HepG2 (cell line): ENCODE data around the gene SNX6. TPM values are rescaled to one million over a fixed set of nuclear protein-coding genes. Genes with fewer than 3 reads are reported as not detected.

Source experiments
- GATA4 ChIP-seq: sonication (generic); IDR thresholded peaks from 2 replicates; pipeline ENCODE4 v1.6.1; 2016; ENCODE audit warnings: antibody characterized with exemption, low read depth, borderline replicate concordance
- GPBP1L1 ChIP-seq: sonication (generic); formaldehyde crosslinking; IDR thresholded peaks from 2 replicates; pipeline ENCODE4 v1.5.0; 2020; ENCODE audit warnings: mild to moderate bottlenecking, missing genetic modification reagents
- HHEX ChIP-seq: IDR thresholded peaks from 2 replicates; pipeline ENCODE4 v1.6.1; 2016; ENCODE audit warnings: control low read depth
- IKZF1 ChIP-seq: fragments of 450-650 bp; IDR thresholded peaks from 2 replicates; pipeline ENCODE4 v1.7.1; 2016
- KMT2B ChIP-seq: IDR thresholded peaks from 2 replicates; pipeline ENCODE4 v1.6.1; 2016; ENCODE audit warnings: missing genetic modification reagents, missing compliant biosample characterization
- MTF2 ChIP-seq: sonication (generic); formaldehyde crosslinking; IDR thresholded peaks from 2 replicates; pipeline ENCODE4 v1.5.0; 2020; ENCODE audit warnings: missing genetic modification reagents, borderline replicate concordance
- SIX1 ChIP-seq: sonication (generic); formaldehyde crosslinking; IDR thresholded peaks from 2 replicates; pipeline ENCODE4 v1.4.0; 2020; ENCODE audit warnings: missing genetic modification reagents, borderline replicate concordance
- SMYD3 ChIP-seq: sonication (generic); formaldehyde crosslinking; IDR thresholded peaks from 2 replicates; pipeline ENCODE4 v1.8.1; 2023; ENCODE audit warnings: mild to moderate bottlenecking, missing genetic modification reagents
- WIZ ChIP-seq: sonication (generic); formaldehyde crosslinking; IDR thresholded peaks from 2 replicates; pipeline ENCODE4 v1.5.1; 2020; ENCODE audit warnings: mild to moderate bottlenecking, missing genetic modification reagents
- ZFP37 ChIP-seq: sonication (generic); formaldehyde crosslinking; IDR thresholded peaks from 2 replicates; pipeline ENCODE4 v1.4.0; 2020; ENCODE audit warnings: missing genetic modification reagents, borderline replicate concordance
- ZNF33B ChIP-seq: sonication (generic); formaldehyde crosslinking; IDR thresholded peaks from 2 replicates; pipeline ENCODE4 v1.5.1; 2020; ENCODE audit warnings: mild to moderate bottlenecking, missing genetic modification reagents
- ZNF367 ChIP-seq: sonication (generic); formaldehyde crosslinking; IDR thresholded peaks from 2 replicates; pipeline ENCODE4 v1.4.0; 2020; ENCODE audit warnings: missing genetic modification reagents, borderline replicate concordance
- ZSCAN25 ChIP-seq: sonication (generic); formaldehyde crosslinking; IDR thresholded peaks from 2 replicates; pipeline ENCODE4 v1.8.0; 2022; ENCODE audit warnings: mild to moderate bottlenecking, missing genetic modification reagents
- polyA plus RNA-seq, 8 experiments: library from polyadenylated mRNA; depleted of rRNA in 3 of 8; stranded (reverse) in 7 of 8; unstranded in 1 of 8; fragments of >200 nt; fragmentation: Illumina TruSeq in 4 of 8; extraction: Trizol in 4 of 8; gene quantifications; 2 replicates each; pipeline versions ENCODE4 v1.2.1 to v1.2.3, GENCODE V29; 2011 to 2016; ENCODE audit warnings: low read depth in 4 of 8, missing spikeins in 1 of 8, mixed read lengths in 1 of 8; ENCODE audit not compliant: insufficient read depth in 1 of 8
- total RNA-seq, 5 experiments: library from RNA; depleted of rRNA; stranded (reverse); fragments of >200 nt; fragmentation: Illumina TruSeq; extraction: Trizol; gene quantifications; 2 replicates each; pipeline ENCODE4 v1.2.3, GENCODE V29; 2016; ENCODE audit warnings: low read depth in 1 of 5
- TF ChIP-seq, protein P1 (sequence below): sonication (generic); formaldehyde crosslinking; IDR thresholded peaks from 2 replicates; pipeline ENCODE4 v1.4.0; 2020; ENCODE audit warnings: missing genetic modification reagents
- TF ChIP-seq, protein P2 (sequence below), 2 experiments: IDR thresholded peaks; 2 replicates each; pipeline ENCODE4 v1.6.1; 2011 to 2012; ENCODE audit warnings: low read length in 2 of 2, borderline replicate concordance in 1 of 2, low read depth in 1 of 2, mild to moderate bottlenecking in 1 of 2, moderate library complexity in 1 of 2

The SNX6 gene
- total and polyA plus RNA-seq, 2 of the 13 experiments (the other 11 are each of a cell fraction or from before 2014, with no cell fraction given): 92.3 to 169 TPM

DNA sequence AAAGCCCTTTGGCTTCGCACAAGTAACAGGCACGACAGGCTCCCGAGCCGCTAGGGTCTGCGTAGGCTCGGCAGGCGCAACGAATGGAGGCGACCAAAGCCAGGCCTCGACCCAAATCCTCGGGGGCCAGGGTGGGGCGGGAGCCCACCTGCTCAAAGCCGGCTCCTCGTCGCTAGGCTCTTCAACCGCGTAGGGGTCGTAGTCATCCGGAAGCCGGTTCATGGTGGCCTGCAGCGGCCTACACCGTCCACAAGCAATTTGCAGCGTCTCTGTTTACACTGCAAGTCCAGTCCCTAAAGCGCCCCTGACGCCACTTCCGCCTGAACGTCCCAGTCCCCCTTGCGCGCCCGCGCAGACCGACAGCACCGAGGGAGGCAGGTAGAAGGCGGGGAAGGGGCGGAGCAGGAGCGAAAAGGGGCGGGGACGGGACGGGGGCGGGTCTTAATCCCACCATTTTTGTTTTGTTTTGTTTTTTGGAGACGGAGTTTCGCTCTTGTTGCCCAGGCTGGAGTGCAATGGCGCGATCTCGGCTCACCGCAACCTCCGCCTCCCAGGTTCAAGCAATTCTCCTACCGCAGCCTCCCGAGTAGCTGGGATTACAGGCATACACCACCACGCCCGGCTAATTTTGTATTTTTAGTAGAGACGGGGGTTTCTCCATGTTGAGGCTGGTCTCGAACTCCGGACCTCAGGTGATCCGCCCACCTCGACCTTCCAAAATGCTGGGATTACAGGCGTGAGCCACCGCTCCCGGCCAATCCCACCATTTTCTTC is 90.4 kb downstream of the SNX6 start, which contains the start of gene EAPP (continued):
- no peak for TF ChIP-seq GPBP1L1 (CRISPR knock-in tag)
- peak; percentile 71; the same call in 1 of the 2 replicates for TF ChIP-seq GATA4
- TF ChIP-seq MTF2 (CRISPR knock-in tag): peak; percentile 79; the same call in 1 of the 2 replicates
- TF ChIP-seq, protein P1, sequence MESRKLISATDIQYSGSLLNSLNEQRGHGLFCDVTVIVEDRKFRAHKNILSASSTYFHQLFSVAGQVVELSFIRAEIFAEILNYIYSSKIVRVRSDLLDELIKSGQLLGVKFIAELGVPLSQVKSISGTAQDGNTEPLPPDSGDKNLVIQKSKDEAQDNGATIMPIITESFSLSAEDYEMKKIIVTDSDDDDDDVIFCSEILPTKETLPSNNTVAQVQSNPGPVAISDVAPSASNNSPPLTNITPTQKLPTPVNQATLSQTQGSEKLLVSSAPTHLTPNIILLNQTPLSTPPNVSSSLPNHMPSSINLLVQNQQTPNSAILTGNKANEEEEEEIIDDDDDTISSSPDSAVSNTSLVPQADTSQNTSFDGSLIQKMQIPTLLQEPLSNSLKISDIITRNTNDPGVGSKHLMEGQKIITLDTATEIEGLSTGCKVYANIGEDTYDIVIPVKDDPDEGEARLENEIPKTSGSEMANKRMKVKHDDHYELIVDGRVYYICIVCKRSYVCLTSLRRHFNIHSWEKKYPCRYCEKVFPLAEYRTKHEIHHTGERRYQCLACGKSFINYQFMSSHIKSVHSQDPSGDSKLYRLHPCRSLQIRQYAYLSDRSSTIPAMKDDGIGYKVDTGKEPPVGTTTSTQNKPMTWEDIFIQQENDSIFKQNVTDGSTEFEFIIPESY: peak; percentile 81
- TF ChIP-seq ZSCAN25 (CRISPR knock-in tag): peak; percentile 93
- peak; percentile 77 for TF ChIP-seq SMYD3 (CRISPR knock-in tag)
- peak; percentile 94 for TF ChIP-seq ZNF33B
- peak; percentile 96; the same call in 1 of the 2 replicates for TF ChIP-seq WIZ (CRISPR knock-in tag)
- TF ChIP-seq SIX1 (CRISPR knock-in tag): no peak; the same call in 1 of the 2 replicates
- TF ChIP-seq ZFP37 (CRISPR knock-in tag): peak; percentile 97; the same call in 1 of the 2 replicates
- no peak for TF ChIP-seq IKZF1
- TF ChIP-seq ZNF367: 0 out of 2 replicates have a peak, but pooled peaks have one; percentile 82
- TF ChIP-seq HHEX (CRISPR knock-in tag): no peak; the same call in 1 of the 2 replicates
- TF ChIP-seq, protein P2, sequence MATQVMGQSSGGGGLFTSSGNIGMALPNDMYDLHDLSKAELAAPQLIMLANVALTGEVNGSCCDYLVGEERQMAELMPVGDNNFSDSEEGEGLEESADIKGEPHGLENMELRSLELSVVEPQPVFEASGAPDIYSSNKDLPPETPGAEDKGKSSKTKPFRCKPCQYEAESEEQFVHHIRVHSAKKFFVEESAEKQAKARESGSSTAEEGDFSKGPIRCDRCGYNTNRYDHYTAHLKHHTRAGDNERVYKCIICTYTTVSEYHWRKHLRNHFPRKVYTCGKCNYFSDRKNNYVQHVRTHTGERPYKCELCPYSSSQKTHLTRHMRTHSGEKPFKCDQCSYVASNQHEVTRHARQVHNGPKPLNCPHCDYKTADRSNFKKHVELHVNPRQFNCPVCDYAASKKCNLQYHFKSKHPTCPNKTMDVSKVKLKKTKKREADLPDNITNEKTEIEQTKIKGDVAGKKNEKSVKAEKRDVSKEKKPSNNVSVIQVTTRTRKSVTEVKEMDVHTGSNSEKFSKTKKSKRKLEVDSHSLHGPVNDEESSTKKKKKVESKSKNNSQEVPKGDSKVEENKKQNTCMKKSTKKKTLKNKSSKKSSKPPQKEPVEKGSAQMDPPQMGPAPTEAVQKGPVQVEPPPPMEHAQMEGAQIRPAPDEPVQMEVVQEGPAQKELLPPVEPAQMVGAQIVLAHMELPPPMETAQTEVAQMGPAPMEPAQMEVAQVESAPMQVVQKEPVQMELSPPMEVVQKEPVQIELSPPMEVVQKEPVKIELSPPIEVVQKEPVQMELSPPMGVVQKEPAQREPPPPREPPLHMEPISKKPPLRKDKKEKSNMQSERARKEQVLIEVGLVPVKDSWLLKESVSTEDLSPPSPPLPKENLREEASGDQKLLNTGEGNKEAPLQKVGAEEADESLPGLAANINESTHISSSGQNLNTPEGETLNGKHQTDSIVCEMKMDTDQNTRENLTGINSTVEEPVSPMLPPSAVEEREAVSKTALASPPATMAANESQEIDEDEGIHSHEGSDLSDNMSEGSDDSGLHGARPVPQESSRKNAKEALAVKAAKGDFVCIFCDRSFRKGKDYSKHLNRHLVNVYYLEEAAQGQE (IDR thresholded peaks at IDR 0.05; ENCODE audit: borderline replicate concordance in 1 of 2, low read depth in 1 of 2, low read length in 2 of 2): peak in 1 of 2 experiments; percentile 85; a peak in 1 of 4 replicates
- TF ChIP-seq KMT2B (CRISPR knock-in tag): peak; percentile 99
